GM23338 (cell line): Measurements from ENCODE around the gene AMELX. TPM values are rescaled to one million over a fixed set of nuclear protein-coding genes. Genes with fewer than 3 reads are reported as not detected.

Experiments used
- ATAC-seq: fragments of 200-7000 bp; cut with Tn5 transposase; 3 replicates; pipeline ENCODE4 v1.9.1; 2020
- DNase-seq: peaks from one replicate; pipeline ENCODE4 v3.0.0-alpha.2; 2015; ENCODE audit warnings: low spot score
- H2AFZ ChIP-seq: fragments of 200-600 bp; sonication (generic); 2 replicates; pipeline ENCODE4 v1.8.0; 2016; ENCODE audit warnings: antibody characterized with exemption, mild to moderate bottlenecking, moderate library complexity
- H3F3A ChIP-seq: fragments of 200-600 bp; sonication (generic); replicated peaks from 2 replicates; pipeline ENCODE4 v1.8.0; 2017; ENCODE audit warnings: antibody characterized with exemption, mixed run types, low read depth
- H3K27ac ChIP-seq: fragments of 200-600 bp; sonication (generic); 2 replicates; pipeline ENCODE4 v1.6.1; 2016; ENCODE audit warnings: low read depth
- H3K27me3 ChIP-seq: fragments of 200-600 bp; sonication (generic); 2 replicates; pipeline ENCODE4 v1.8.0; 2016; ENCODE audit warnings: mild to moderate bottlenecking, mixed run types, moderate library complexity; ENCODE audit not compliant: insufficient read depth
- H3K36me3 ChIP-seq: fragments of 200-600 bp; sonication (generic); 2 replicates; pipeline ENCODE4 v1.8.0; 2016; ENCODE audit warnings: mild to moderate bottlenecking; ENCODE audit not compliant: insufficient read depth
- H3K4me1 ChIP-seq: fragments of 200-600 bp; sonication (generic); 2 replicates; pipeline ENCODE4 v1.8.0; 2016; ENCODE audit warnings: mild to moderate bottlenecking, moderate library complexity; ENCODE audit not compliant: insufficient read depth
- H3K4me2 ChIP-seq: fragments of 200-600 bp; sonication (generic); 2 replicates; pipeline ENCODE4 v1.7.1; 2017; ENCODE audit warnings: mixed run types
- H3K4me3 ChIP-seq: fragments of 200-600 bp; sonication (generic); 2 replicates; pipeline ENCODE4 v1.6.1; 2016; ENCODE audit warnings: mixed run types
- H3K79me2 ChIP-seq: fragments of 200-600 bp; sonication (generic); replicated peaks from 2 replicates; pipeline ENCODE4 v1.8.0; 2017; ENCODE audit warnings: mild to moderate bottlenecking; ENCODE audit not compliant: insufficient read depth
- H3K9me2 ChIP-seq: fragments of 200-600 bp; sonication (generic); 2 replicates; pipeline ENCODE4 v1.8.0; 2017; ENCODE audit not compliant: insufficient read depth
- H4K20me1 ChIP-seq: fragments of 200-600 bp; sonication (generic); replicated peaks from 2 replicates; pipeline ENCODE4 v1.8.0; 2017; ENCODE audit warnings: mild to moderate bottlenecking; ENCODE audit not compliant: insufficient read depth
- H3K27ac Mint-ChIP-seq: 2 replicates; pipeline ENCODE4 v1.8.0; 2020; ENCODE audit warnings: inconsistent platforms, mild to moderate bottlenecking, moderate library complexity, mixed read lengths
- H3K27me3 Mint-ChIP-seq: 3 replicates; pipeline ENCODE4 v1.8.0; 2022; ENCODE audit warnings: low read depth, mild to moderate bottlenecking, moderate library complexity, mixed read lengths, inconsistent platforms; ENCODE audit not compliant: insufficient read depth, poor library complexity
- H3K36me3 Mint-ChIP-seq: 3 replicates; pipeline ENCODE4 v1.8.0; 2021; ENCODE audit warnings: low read depth, mild to moderate bottlenecking, inconsistent platforms, moderate library complexity, mixed read lengths
- H3K4me1 Mint-ChIP-seq: 3 replicates; pipeline ENCODE4 v1.8.0; 2020; ENCODE audit warnings: mild to moderate bottlenecking, inconsistent platforms, mixed read lengths
- H3K4me3 Mint-ChIP-seq: 3 replicates; pipeline ENCODE4 v1.8.0; 2021; ENCODE audit warnings: moderate library complexity, mild to moderate bottlenecking, inconsistent platforms, mixed read lengths
- H3K9me3 Mint-ChIP-seq: 3 replicates; pipeline ENCODE4 v1.8.0; 2020; ENCODE audit warnings: moderate library complexity, mild to moderate bottlenecking, inconsistent platforms, mixed read lengths
- CREB1 ChIP-seq: fragments of 250-450 bp; sonication (Bioruptor Pico); IDR thresholded peaks from 2 replicates; pipeline ENCODE4 v1.5.0; 2020; ENCODE audit warnings: low read depth, mild to moderate bottlenecking, moderate library complexity
- CTCF ChIP-seq, 2 experiments: fragments of 200-600 bp in 1 of 2; sonication (generic) in 1 of 2; conservative IDR thresholded peaks; 2 replicates each; pipeline versions ENCODE4 v1.5.1 to v1.6.1; 2016 to 2017; ENCODE audit warnings: antibody characterized with exemption in 2 of 2, low read depth in 2 of 2, mild to moderate bottlenecking in 2 of 2, moderate library complexity in 1 of 2
- ETS1 ChIP-seq: IDR thresholded peaks from 2 replicates; pipeline ENCODE4 v1.6.1; 2016; ENCODE audit warnings: antibody characterized with exemption
- EZH2 ChIP-seq: fragments of 200-600 bp; sonication (generic); IDR thresholded peaks from one replicate; pipeline ENCODE4 v1.8.0; 2017; ENCODE audit warnings: antibody characterized with exemption, mild to moderate bottlenecking, low read depth; ENCODE audit not compliant: unreplicated experiment
- EZH2phosphoT487 ChIP-seq: fragments of 200-600 bp; sonication (generic); IDR thresholded peaks from one replicate; pipeline ENCODE4 v1.8.1; 2018; ENCODE audit warnings: antibody characterized with exemption; ENCODE audit not compliant: unreplicated experiment
- JUNB ChIP-seq: IDR thresholded peaks from one replicate; pipeline ENCODE4 v1.6.1; 2016; ENCODE audit warnings: antibody characterized with exemption; ENCODE audit not compliant: unreplicated experiment
- NANOG ChIP-seq: IDR thresholded peaks from 2 replicates; pipeline ENCODE4 v1.6.1; 2016; ENCODE audit warnings: antibody characterized with exemption, borderline replicate concordance
- POLR2AphosphoS5 ChIP-seq: IDR thresholded peaks from 2 replicates; pipeline ENCODE4 v1.6.1; 2016; ENCODE audit warnings: antibody characterized with exemption, low read depth
- REST ChIP-seq: IDR thresholded peaks from one replicate; pipeline ENCODE4 v1.6.1; 2018; ENCODE audit warnings: antibody characterized with exemption; ENCODE audit not compliant: unreplicated experiment
- STAT1 ChIP-seq: IDR thresholded peaks from one replicate; pipeline ENCODE4 v1.6.1; 2016; ENCODE audit warnings: antibody characterized with exemption; ENCODE audit not compliant: unreplicated experiment
- ZNF114 ChIP-seq: fragments of 250-450 bp; sonication (Bioruptor Pico); IDR thresholded peaks from 2 replicates; pipeline ENCODE4 v1.5.0; 2020; ENCODE audit warnings: mild to moderate bottlenecking, moderate library complexity
- ZNF331 ChIP-seq: fragments of 250-450 bp; sonication (Bioruptor Pico); IDR thresholded peaks from 2 replicates; pipeline ENCODE4 v1.5.0; 2020; ENCODE audit warnings: low read depth, mild to moderate bottlenecking, moderate library complexity
- ZNF462 ChIP-seq: fragments of 250-450 bp; sonication (Bioruptor Pico); IDR thresholded peaks from 2 replicates; pipeline ENCODE4 v1.5.0; 2020; ENCODE audit warnings: mild to moderate bottlenecking, moderate library complexity
- polyA plus RNA-seq: library from polyadenylated mRNA; unstranded; fragments of >200 nt; fragmentation: Nextera tagmentation; extraction: Ambion mirVana; gene quantifications from 2 replicates; pipeline ENCODE4 v1.2.1, GENCODE V29; 2016
- total RNA-seq: library from RNA; depleted of rRNA; stranded (reverse); fragments of >200 nt; shearing (Covaris generic); gene quantifications from 2 replicates; pipeline ENCODE4 v1.2.3, GENCODE V29; 2014

The AMELX gene
- total and polyA plus RNA-seq, 2 experiments from 2014 or later: not detected

- Histone ChIP-seq H3K9me2 (no peaks in the 10 kb centered on the region), H3F3A (no peaks in the 10 kb centered on the region), H3K79me2 (no peaks in the 10 kb centered on the region), H4K20me1 (no peaks in the 10 kb centered on the region), H3K27ac (no peak overlapping the region), H3K4me3 (no peak overlapping the region), H3K4me1 (no peaks in the 10 kb centered on the region), H3K36me3 (no peaks in the 10 kb centered on the region), H2AFZ (no peak overlapping the region), H3K4me2 (no peak overlapping the region), H3K27me3 (no peaks in the 10 kb centered on the region)
- no peak overlapping the region for H3K4me3 Mint-ChIP-seq
- H3K4me1 Mint-ChIP-seq: no peaks in the 10 kb centered on the region; the same call in 2 of the 3 replicates
- no peaks in the 10 kb centered on the region for H3K27me3 Mint-ChIP-seq
- TF ChIP-seq ZNF331 (CRISPR knock-in tag): no peak
- no peak for TF ChIP-seq EZH2
- TF ChIP-seq JUNB: no peak
- no peak for TF ChIP-seq STAT1
- no peak for TF ChIP-seq CTCF (conservative IDR thresholded peaks at IDR 0.05; ENCODE audit: low read depth in 2 of 2)
- no peak for TF ChIP-seq NANOG
- TF ChIP-seq ZNF114 (CRISPR knock-in tag): no peak
- TF ChIP-seq ZNF462 (CRISPR knock-in tag): no peak
- no peak for TF ChIP-seq CREB1 (CRISPR knock-in tag)
- no peak for TF ChIP-seq POLR2AphosphoS5
- no peak for TF ChIP-seq EZH2phosphoT487
- no peak for TF ChIP-seq ETS1
- no peak for TF ChIP-seq REST
- no peaks in the 10 kb centered on the region for H3K9me3 Mint-ChIP-seq
- H3K27ac Mint-ChIP-seq: peak overlapping the region; percentile 28; the same call in 1 of the 2 replicates
- DNase-seq (no peak), ATAC-seq (no peak)
- H3K36me3 Mint-ChIP-seq: no peaks in the 10 kb centered on the region
These were observed 38.6 kb upstream of the AMELX start for GRCh38 chrX:11254417-11255109.
